ENCODE results near the gene RIC3.

RIC3 gene

DNA sequence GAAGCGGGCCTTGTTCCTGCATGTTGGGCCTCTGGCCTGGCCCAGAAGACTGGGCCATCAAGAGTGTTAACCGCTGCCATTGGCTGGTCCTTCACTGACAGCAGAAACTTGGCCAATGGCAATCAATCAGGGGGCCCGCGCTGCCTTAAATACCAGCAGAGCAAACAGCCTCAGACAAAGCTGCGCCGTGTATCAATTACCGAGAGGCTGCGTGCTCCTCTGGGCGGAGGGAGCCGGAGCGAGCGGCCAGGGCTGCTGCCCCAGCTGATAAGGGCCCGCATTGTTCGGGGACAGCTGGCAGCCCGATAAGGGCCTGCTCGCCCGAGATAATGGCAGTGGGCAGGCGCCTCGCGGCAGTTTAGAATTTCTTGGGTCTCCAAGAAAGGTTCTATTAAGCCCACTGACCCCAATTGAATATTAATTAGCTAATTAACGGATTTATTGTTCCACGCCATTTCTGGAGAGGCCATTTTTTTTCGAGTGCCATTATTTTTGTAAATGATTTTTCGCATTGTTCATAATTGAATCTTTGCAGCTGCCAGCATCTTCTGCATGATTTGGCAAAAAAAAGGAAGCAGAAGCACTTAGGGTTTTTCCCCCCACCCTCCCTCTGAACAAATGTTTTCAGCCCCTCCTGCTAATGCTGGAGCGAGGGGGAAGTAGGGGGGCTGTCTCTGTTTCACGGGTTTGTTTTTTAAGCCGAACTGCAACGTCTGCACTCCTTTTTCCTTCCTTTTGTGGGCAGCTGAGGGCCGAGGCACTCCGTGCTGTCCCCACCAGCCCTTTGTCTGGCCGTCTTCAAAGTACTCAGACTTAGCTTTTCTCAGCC is 37.6 kb upstream of the RIC3 start:
- TF ChIP-seq ARNTL (CRISPR knock-in tag; IDR thresholded peaks at IDR 0.05; ENCODE audit: borderline replicate concordance, low read depth) (no peak), TCF4 (CRISPR knock-in tag; IDR thresholded peaks at IDR 0.05; ENCODE audit: borderline replicate concordance) (peak; percentile 86)
- peak; percentile 56 for ATAC-seq

DNA sequence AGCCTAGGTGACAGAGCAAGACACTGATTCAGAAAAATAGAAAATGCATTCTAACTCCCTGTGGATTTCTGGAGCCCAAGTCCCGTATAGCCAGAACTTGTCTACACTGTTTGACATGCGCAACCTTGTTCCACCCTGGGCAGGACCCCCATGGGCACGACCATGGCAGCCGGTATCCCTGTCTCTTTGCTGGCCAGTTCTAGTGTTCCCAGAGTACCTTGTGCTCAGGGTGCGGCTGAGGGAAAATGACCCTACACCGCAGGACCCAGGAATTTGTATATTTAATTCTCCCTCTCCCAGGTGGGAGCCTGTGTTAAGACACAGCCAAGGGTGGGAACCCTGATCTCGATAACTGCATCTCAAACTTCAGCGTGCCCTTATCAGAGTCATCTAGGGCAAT is 36.7 kb upstream of the RIC3 start:
- TF ChIP-seq, protein P1, sequence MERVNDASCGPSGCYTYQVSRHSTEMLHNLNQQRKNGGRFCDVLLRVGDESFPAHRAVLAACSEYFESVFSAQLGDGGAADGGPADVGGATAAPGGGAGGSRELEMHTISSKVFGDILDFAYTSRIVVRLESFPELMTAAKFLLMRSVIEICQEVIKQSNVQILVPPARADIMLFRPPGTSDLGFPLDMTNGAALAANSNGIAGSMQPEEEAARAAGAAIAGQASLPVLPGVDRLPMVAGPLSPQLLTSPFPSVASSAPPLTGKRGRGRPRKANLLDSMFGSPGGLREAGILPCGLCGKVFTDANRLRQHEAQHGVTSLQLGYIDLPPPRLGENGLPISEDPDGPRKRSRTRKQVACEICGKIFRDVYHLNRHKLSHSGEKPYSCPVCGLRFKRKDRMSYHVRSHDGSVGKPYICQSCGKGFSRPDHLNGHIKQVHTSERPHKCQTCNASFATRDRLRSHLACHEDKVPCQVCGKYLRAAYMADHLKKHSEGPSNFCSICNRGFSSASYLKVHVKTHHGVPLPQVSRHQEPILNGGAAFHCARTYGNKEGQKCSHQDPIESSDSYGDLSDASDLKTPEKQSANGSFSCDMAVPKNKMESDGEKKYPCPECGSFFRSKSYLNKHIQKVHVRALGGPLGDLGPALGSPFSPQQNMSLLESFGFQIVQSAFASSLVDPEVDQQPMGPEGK (CRISPR knock-in tag; IDR thresholded peaks at IDR 0.05; ENCODE audit: borderline replicate concordance) = no peak
- no peak for TF ChIP-seq PPARA (CRISPR knock-in tag; IDR thresholded peaks at IDR 0.05; ENCODE audit: borderline replicate concordance)
- TF ChIP-seq ZC3H10 (CRISPR knock-in tag; IDR thresholded peaks at IDR 0.05) = no peak
- TF ChIP-seq, protein P2, sequence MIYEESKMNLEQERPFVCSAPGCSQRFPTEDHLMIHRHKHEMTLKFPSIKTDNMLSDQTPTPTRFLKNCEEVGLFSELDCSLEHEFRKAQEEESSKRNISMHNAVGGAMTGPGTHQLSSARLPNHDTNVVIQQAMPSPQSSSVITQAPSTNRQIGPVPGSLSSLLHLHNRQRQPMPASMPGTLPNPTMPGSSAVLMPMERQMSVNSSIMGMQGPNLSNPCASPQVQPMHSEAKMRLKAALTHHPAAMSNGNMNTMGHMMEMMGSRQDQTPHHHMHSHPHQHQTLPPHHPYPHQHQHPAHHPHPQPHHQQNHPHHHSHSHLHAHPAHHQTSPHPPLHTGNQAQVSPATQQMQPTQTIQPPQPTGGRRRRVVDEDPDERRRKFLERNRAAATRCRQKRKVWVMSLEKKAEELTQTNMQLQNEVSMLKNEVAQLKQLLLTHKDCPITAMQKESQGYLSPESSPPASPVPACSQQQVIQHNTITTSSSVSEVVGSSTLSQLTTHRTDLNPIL (CRISPR knock-in tag; IDR thresholded peaks at IDR 0.05; ENCODE audit: low read depth) = no peak
- no peak for TF ChIP-seq CSRNP3 (CRISPR knock-in tag; IDR thresholded peaks at IDR 0.05)
- TF ChIP-seq ZFP30 (CRISPR knock-in tag; IDR thresholded peaks at IDR 0.05) = no peak
- no peak for TF ChIP-seq OSR1 (CRISPR knock-in tag; IDR thresholded peaks at IDR 0.05)
- TF ChIP-seq ZNF565 (CRISPR knock-in tag; conservative IDR thresholded peaks at IDR 0.05; ENCODE audit: low read depth) = no peak
- no peak for ATAC-seq

GRCh38 chr11:8204596-8204995 is 35.8 kb upstream of the RIC3 start:
- no peak for ATAC-seq
- TF ChIP-seq, protein P2 (CRISPR knock-in tag; IDR thresholded peaks at IDR 0.05; ENCODE audit: low read depth) = no peak
- TF ChIP-seq CSDC2 (CRISPR knock-in tag; IDR thresholded peaks at IDR 0.05) = no peak
- TF ChIP-seq CSRNP3 (CRISPR knock-in tag; IDR thresholded peaks at IDR 0.05) = no peak
- no peak for TF ChIP-seq ESRRG (CRISPR knock-in tag; IDR thresholded peaks at IDR 0.05)
- TF ChIP-seq, protein P3, sequence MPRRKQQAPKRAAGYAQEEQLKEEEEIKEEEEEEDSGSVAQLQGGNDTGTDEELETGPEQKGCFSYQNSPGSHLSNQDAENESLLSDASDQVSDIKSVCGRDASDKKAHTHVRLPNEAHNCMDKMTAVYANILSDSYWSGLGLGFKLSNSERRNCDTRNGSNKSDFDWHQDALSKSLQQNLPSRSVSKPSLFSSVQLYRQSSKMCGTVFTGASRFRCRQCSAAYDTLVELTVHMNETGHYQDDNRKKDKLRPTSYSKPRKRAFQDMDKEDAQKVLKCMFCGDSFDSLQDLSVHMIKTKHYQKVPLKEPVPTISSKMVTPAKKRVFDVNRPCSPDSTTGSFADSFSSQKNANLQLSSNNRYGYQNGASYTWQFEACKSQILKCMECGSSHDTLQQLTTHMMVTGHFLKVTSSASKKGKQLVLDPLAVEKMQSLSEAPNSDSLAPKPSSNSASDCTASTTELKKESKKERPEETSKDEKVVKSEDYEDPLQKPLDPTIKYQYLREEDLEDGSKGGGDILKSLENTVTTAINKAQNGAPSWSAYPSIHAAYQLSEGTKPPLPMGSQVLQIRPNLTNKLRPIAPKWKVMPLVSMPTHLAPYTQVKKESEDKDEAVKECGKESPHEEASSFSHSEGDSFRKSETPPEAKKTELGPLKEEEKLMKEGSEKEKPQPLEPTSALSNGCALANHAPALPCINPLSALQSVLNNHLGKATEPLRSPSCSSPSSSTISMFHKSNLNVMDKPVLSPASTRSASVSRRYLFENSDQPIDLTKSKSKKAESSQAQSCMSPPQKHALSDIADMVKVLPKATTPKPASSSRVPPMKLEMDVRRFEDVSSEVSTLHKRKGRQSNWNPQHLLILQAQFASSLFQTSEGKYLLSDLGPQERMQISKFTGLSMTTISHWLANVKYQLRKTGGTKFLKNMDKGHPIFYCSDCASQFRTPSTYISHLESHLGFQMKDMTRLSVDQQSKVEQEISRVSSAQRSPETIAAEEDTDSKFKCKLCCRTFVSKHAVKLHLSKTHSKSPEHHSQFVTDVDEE (CRISPR knock-in tag; IDR thresholded peaks at IDR 0.05) = no peak
- no peak for TF ChIP-seq ZFP30 (CRISPR knock-in tag; IDR thresholded peaks at IDR 0.05)
- no peak for TF ChIP-seq TCF4 (CRISPR knock-in tag; IDR thresholded peaks at IDR 0.05; ENCODE audit: borderline replicate concordance)

- ATAC-seq = no peak
- TF ChIP-seq OSR1 (CRISPR knock-in tag; IDR thresholded peaks at IDR 0.05) = no peak
- TF ChIP-seq, protein P3 (CRISPR knock-in tag; IDR thresholded peaks at IDR 0.05) = no peak
- TF ChIP-seq ZNF565 (CRISPR knock-in tag; conservative IDR thresholded peaks at IDR 0.05; ENCODE audit: low read depth) = no peak
- no peak for TF ChIP-seq ISL1 (CRISPR knock-in tag; IDR thresholded peaks at IDR 0.05)
- no peak for TF ChIP-seq ARNTL (CRISPR knock-in tag; IDR thresholded peaks at IDR 0.05; ENCODE audit: borderline replicate concordance, low read depth)
- no peak for TF ChIP-seq TOX (CRISPR knock-in tag; IDR thresholded peaks at IDR 0.05; ENCODE audit: borderline replicate concordance)
These were observed 35.2 kb upstream of the RIC3 start for GRCh38 chr11:8204025-8204424.
